Endothelial cell of umbilical vein (primary cell): ENCODE measurements around the gene OCLN. TPM values are rescaled to one million over a fixed set of nuclear protein-coding genes. Genes with fewer than 3 reads are reported as not detected.
"Not testable (repeated sequence)": the region's sequence is repeated elsewhere in the genome, so short reads cannot be mapped to it uniquely, and the experiment has no call there.

Experiments
- BruUV-seq: library from RNA; stranded (reverse); fragments of 400-500 nt; replicated peaks from 2 replicates; lab custom pipeline; 2021; lab: Mats Ljungman, UMichigan
- CTCF ChIA-PET: fragments of 300-600, 350-600 bp; sonication (Branson Sonifier 250); formaldehyde crosslinking; loops from one replicate; lab custom pipeline; 2021; ENCODE audit warnings: antibody characterized with exemption, inconsistent platforms; lab: Charles Lee
- POLR2A ChIA-PET: fragments of 300-600, 350-600 bp; sonication (Branson Sonifier 250); formaldehyde crosslinking; loops from one replicate; lab custom pipeline; 2021; ENCODE audit warnings: antibody characterized with exemption, inconsistent platforms; lab: Charles Lee
- DNase-seq: peaks from one replicate; pipeline ENCODE4 v3.0.0-alpha.2; 2011; ENCODE audit warnings: low read depth, low spot score
- FAIRE-seq: peaks from 2 replicates; lab custom pipeline; 2011; peaks lifted over from hg19 to GRCh38; lab: Jason Lieb, UNC
- H2AFZ ChIP-seq: 2 replicates; pipeline ENCODE4 v1.6.0; 2012; ENCODE audit warnings: low read depth, low read length, control low read depth, inconsistent platforms
- H3K27ac ChIP-seq: 2 replicates; pipeline ENCODE4 v1.5.1; 2011; ENCODE audit warnings: low read depth, mild to moderate bottlenecking, control low read depth, low read length, moderate library complexity; ENCODE audit not compliant: insufficient read depth
- H3K27me3 ChIP-seq, 2 experiments: 2 replicates each; pipeline versions ENCODE4 v1.6.0 to v1.6.1; 2011; ENCODE audit warnings: low read length in 2 of 2, mixed read lengths in 1 of 2; ENCODE audit not compliant: control insufficient read depth in 2 of 2, insufficient read depth in 2 of 2
- H3K36me3 ChIP-seq, 2 experiments: 2 replicates in 1 of 2; 3 replicates in 1 of 2; pipeline ENCODE4 v1.5.1; 2011; ENCODE audit warnings: low read length in 2 of 2, mild to moderate bottlenecking in 1 of 2, moderate library complexity in 1 of 2; ENCODE audit not compliant: control insufficient read depth in 2 of 2, insufficient read depth in 2 of 2; ENCODE audit errors: extremely low read depth in 1 of 2
- H3K4me1 ChIP-seq: 3 replicates; pipeline ENCODE4 v1.5.1; 2011; ENCODE audit warnings: mild to moderate bottlenecking, low read length; ENCODE audit not compliant: control insufficient read depth, insufficient read depth; ENCODE audit errors: extremely low read depth
- H3K4me2 ChIP-seq: 2 replicates; pipeline ENCODE4 v1.6.1; 2011; ENCODE audit warnings: low read length, control low read depth, mixed read lengths; ENCODE audit not compliant: insufficient read depth
- H3K4me3 ChIP-seq, 3 experiments: fragments of 200-600 bp in 1 of 3; sonication (generic), shearing (Covaris generic) in 1 of 3; replicated peaks in 1 of 3; 2 replicates each; pipeline ENCODE4 v1.5.1; 2011 to 2016; ENCODE audit warnings: control low read depth in 3 of 3, low read length in 3 of 3, mild to moderate bottlenecking in 2 of 3, inconsistent platforms in 1 of 3, low read depth in 1 of 3, moderate library complexity in 1 of 3; ENCODE audit not compliant: insufficient read depth in 1 of 3
- H3K79me2 ChIP-seq: 2 replicates; pipeline ENCODE4 v1.6.0; 2012; ENCODE audit warnings: low read length, inconsistent platforms; ENCODE audit not compliant: control insufficient read depth, insufficient read depth
- H3K9ac ChIP-seq: replicated peaks from 2 replicates; pipeline ENCODE3; 2011; ENCODE audit warnings: low read length, control low read depth; ENCODE audit not compliant: insufficient read depth; ENCODE audit errors: extremely low read depth
- H3K9me1 ChIP-seq: replicated peaks from 3 replicates; pipeline ENCODE4 v1.6.0; 2011; ENCODE audit warnings: mild to moderate bottlenecking, low read length; ENCODE audit not compliant: control insufficient read depth, insufficient read depth; ENCODE audit errors: extremely low read depth
- H3K9me3 ChIP-seq: replicated peaks from 2 replicates; pipeline ENCODE4 v1.5.1; 2012; ENCODE audit warnings: low read length, inconsistent platforms; ENCODE audit not compliant: control insufficient read depth, insufficient read depth
- H4K20me1 ChIP-seq: replicated peaks from 2 replicates; pipeline ENCODE3; 2011; ENCODE audit warnings: mild to moderate bottlenecking, low read length; ENCODE audit not compliant: control insufficient read depth, insufficient read depth; ENCODE audit errors: extremely low read depth
- dilution Hi-C: fragments of 300-500 bp; cut with MboI; formaldehyde crosslinking; loops from one replicate; pipeline ENCODE4 v1.15.0; 2019; ENCODE audit warnings: low sequenced_read_pairs; ENCODE audit not compliant: extremely low pct_ligation_motif_present
- intact Hi-C: fragments of 100-400 bp; cut with micrococcal nuclease; formaldehyde crosslinking; loops from one replicate; pipeline ENCODE4 v1.10.0; 2022
- polyA plus RNA-seq, 4 experiments: library from polyadenylated mRNA; depleted of rRNA in 3 of 4; stranded (reverse) in 3 of 4; unstranded in 1 of 4; fragments of >200 nt; gene quantifications; 2 replicates each; pipeline versions ENCODE4 v1.2.1 to v1.2.3, GENCODE V29; 2011 to 2012; ENCODE audit warnings: missing spikeins in 1 of 4
- total RNA-seq: library from RNA; stranded (reverse); gene quantifications from 2 replicates; pipeline ENCODE4 v1.2.3, GENCODE V29; 2021

Gene OCLN
- total and polyA plus RNA-seq, 2 donors (not counting 3 experiments of a cell fraction or from before 2014, with no cell fraction given) = 11.2 to 22.3 TPM

DNA sequence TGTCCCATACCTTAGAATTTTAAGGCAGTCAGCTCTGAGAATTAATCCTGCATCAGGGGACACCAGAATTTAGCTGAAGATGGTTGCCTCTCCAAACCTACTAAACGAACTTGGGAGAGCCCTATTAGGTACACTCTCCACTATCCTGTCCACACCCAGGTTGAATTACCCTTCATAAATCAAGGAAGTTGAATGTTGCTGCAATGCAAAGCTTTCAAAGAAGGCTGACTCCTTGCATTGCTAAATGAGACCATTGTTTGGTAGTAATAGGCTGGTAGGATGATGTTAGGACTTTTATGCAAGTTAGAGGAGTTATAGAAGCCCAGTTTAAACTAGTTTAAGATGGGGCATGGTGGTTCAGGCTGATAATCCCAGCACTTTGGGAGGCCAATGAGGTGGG, 48.8 kb downstream of the OCLN start:
- CTCF ChIA-PET, H2AFZ ChIP-seq, H3K9ac ChIP-seq, H3K4me3 ChIP-seq, BruUV-seq, H3K9me1 ChIP-seq, H3K36me3 ChIP-seq, H3K79me2 ChIP-seq, H3K27ac ChIP-seq, H3K9me3 ChIP-seq, POLR2A ChIA-PET, intact Hi-C loops, FAIRE-seq, H3K4me2 ChIP-seq, H3K27me3 ChIP-seq, dilution Hi-C loops, H3K4me1 ChIP-seq, DNase-seq, H4K20me1 ChIP-seq: not testable (repeated sequence)

DNA sequence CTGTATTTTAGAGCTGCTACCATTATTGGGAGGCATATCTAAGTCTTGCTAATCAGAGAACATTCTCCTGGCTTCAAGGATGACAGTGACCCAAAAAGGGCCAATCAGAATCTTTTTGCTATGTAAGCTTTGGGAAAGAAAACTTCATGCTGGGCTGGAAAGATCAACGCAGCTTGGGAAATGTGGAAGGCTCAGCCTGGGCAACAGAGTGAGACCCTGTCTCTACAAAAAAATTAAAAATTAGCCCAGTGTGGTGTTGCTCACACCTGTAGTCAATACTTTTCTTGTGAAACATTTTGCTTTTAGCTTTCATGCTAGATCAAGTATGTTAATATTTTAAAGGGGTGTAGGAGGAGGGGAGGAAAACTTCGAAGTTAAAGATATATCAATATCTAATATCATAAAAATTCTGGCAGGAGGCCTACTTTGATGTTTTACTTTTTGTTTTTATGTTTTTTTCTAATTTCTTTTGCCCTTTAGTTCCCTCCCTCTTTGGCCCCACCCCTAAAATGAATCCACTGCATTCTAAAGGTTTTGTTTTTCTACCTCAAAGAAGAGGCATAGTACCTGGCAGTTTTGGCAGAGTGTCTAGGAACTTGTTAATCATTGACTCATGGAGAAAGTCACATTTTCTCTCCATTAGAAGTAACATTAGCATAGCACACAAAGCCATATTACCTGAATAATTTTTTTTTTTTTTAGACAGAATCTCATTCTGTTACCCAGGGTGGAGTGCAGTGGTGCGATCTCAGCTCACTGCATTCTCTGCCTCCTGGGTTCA, 50.4 kb downstream of the OCLN start:
- H3K36me3 ChIP-seq, H3K27me3 ChIP-seq, POLR2A ChIA-PET, intact Hi-C loops, BruUV-seq, dilution Hi-C loops, H3K9ac ChIP-seq, CTCF ChIA-PET, H4K20me1 ChIP-seq, H3K9me1 ChIP-seq, H3K4me1 ChIP-seq, FAIRE-seq, H3K4me3 ChIP-seq, H3K9me3 ChIP-seq, H3K4me2 ChIP-seq, H3K79me2 ChIP-seq, H3K27ac ChIP-seq, H2AFZ ChIP-seq, DNase-seq: not testable (repeated sequence)

DNA sequence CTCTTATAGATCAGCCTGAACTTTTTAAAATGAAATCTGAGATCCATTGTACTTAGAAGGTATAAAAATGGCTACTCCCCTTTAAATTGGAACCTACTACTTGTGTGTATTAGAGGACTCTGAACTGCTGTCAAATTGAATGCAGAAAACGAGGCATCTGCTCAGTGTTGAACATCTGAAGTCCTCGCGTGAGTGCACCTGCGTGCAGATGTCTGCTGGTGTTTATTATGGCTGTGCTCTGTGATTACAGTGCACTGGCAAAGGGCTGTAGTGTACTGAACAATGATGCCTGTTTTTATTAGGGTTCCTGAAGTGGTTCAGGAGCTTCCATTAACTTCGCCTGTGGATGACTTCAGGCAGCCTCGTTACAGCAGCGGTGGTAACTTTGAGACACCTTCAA, 52.0 kb downstream of the OCLN start:
- DNase-seq, H3K27me3 ChIP-seq, intact Hi-C loops, H3K27ac ChIP-seq, H4K20me1 ChIP-seq, CTCF ChIA-PET, H3K36me3 ChIP-seq, H3K79me2 ChIP-seq, H2AFZ ChIP-seq, dilution Hi-C loops, H3K9me3 ChIP-seq, H3K9ac ChIP-seq, H3K4me2 ChIP-seq, BruUV-seq, H3K4me3 ChIP-seq, FAIRE-seq, H3K9me1 ChIP-seq, POLR2A ChIA-PET, H3K4me1 ChIP-seq: not testable (repeated sequence)
